Liver (tissue), 3 donors: ENCODE data around the gene INO80C.

ENCODE experiments used
- RAD21 ChIP-seq, 2 donors: IDR thresholded peaks; 2 replicates each; pipeline ENCODE4 v1.6.1; 2016; ENCODE audit warnings: antibody characterized with exemption in 2 of 2, mild to moderate bottlenecking in 2 of 2
- RXRA ChIP-seq, 2 donors: IDR thresholded peaks; 2 replicates each; pipeline ENCODE4 v1.6.1; 2017 to 2018; ENCODE audit warnings: antibody characterized with exemption in 2 of 2, mild to moderate bottlenecking in 1 of 2
- YY1 ChIP-seq: IDR thresholded peaks from 2 replicates; pipeline ENCODE4 v1.6.1; 2016; ENCODE audit warnings: antibody characterized with exemption, mild to moderate bottlenecking
- TF ChIP-seq, protein P1 (sequence below): fragments of 150-350 bp; IDR thresholded peaks from 2 replicates; pipeline ENCODE4 v1.5.1; 2017; ENCODE audit warnings: improper control_type of control experiment, low read depth, low read length; ENCODE audit not compliant: missing input control
- donor health status: healthy.
- donor health status: healthy.

DNA sequence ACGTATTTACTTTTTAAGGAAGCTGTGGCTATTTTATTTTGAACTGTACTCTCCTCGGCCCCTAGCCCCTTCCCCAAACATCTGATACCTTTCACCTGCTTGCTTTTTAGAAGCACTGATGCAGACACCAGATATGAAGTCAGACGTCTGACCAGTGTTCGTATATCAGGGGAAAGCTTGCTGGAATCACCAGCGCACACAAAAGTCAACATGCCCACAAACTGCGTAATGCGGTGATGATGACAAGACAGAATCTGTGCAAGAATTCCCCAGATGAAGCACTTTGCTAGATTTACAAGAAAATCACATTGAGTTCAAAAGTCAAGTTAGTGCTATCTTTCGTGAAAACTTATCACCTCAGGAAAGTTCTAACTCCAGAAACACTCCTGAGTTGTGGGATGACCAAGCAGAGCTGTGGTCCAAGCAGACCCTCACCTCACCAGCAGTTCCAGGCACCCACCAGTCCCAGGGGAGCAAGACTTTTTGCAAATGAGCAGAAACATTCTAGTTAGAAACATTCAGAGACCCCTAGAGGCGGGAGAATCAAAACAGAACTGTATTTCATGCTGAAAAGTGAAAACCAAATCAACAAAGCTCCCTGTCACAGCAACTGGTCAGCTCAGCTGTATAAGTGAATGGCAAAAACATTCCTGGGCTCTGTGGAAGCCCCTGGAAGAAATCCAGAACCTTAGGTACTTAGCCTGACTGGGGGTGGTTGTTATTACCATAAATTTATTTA lies 55.7 kb downstream of the INO80C start:
- no peak for TF ChIP-seq YY1
- no peak for TF ChIP-seq RAD21 (IDR thresholded peaks at IDR 0.05)
- TF ChIP-seq RXRA (IDR thresholded peaks at IDR 0.05) = no peak
- TF ChIP-seq, protein P1, sequence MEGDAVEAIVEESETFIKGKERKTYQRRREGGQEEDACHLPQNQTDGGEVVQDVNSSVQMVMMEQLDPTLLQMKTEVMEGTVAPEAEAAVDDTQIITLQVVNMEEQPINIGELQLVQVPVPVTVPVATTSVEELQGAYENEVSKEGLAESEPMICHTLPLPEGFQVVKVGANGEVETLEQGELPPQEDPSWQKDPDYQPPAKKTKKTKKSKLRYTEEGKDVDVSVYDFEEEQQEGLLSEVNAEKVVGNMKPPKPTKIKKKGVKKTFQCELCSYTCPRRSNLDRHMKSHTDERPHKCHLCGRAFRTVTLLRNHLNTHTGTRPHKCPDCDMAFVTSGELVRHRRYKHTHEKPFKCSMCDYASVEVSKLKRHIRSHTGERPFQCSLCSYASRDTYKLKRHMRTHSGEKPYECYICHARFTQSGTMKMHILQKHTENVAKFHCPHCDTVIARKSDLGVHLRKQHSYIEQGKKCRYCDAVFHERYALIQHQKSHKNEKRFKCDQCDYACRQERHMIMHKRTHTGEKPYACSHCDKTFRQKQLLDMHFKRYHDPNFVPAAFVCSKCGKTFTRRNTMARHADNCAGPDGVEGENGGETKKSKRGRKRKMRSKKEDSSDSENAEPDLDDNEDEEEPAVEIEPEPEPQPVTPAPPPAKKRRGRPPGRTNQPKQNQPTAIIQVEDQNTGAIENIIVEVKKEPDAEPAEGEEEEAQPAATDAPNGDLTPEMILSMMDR = no peak
